ENCODE results near the gene SMIM9. TPM values are rescaled to one million over a fixed set of nuclear protein-coding genes. Genes with fewer than 3 reads are reported as not detected.

SMIM9 gene
- total and polyA plus RNA-seq, 9 of the 15 experiments (the other 6 are each of a cell fraction or from before 2014, with no cell fraction given) = 0.08 TPM; not detected in 8

GRCh38 chrX:154784149-154784995, 50.1 kb downstream of the SMIM9 start (continued):
- no peak for TF ChIP-seq ZNF318 (IDR thresholded peaks at IDR 0.05; ENCODE audit: borderline replicate concordance in 1 of 2, low read depth in 1 of 2)
- TF ChIP-seq GABPB1 (CRISPR knock-in tag; IDR thresholded peaks at IDR 0.05) = 0 out of 2 replicates have a peak, but pooled peaks have one; percentile 35
- no peak for TF ChIP-seq RBM34 (IDR thresholded peaks at IDR 0.05; ENCODE audit: borderline replicate concordance, insufficient read depth, low read length)
- no peak for TF ChIP-seq DLX4 (CRISPR knock-in tag; IDR thresholded peaks at IDR 0.05)
- TF ChIP-seq NKRF (IDR thresholded peaks at IDR 0.05; ENCODE audit: borderline replicate concordance) = no peak
- no peak for TF ChIP-seq ZNF224 (CRISPR knock-in tag; IDR thresholded peaks at IDR 0.05)
- TF ChIP-seq MIER1 (IDR thresholded peaks at IDR 0.05; ENCODE audit: low read depth) = no peak
- TF ChIP-seq, protein P1, sequence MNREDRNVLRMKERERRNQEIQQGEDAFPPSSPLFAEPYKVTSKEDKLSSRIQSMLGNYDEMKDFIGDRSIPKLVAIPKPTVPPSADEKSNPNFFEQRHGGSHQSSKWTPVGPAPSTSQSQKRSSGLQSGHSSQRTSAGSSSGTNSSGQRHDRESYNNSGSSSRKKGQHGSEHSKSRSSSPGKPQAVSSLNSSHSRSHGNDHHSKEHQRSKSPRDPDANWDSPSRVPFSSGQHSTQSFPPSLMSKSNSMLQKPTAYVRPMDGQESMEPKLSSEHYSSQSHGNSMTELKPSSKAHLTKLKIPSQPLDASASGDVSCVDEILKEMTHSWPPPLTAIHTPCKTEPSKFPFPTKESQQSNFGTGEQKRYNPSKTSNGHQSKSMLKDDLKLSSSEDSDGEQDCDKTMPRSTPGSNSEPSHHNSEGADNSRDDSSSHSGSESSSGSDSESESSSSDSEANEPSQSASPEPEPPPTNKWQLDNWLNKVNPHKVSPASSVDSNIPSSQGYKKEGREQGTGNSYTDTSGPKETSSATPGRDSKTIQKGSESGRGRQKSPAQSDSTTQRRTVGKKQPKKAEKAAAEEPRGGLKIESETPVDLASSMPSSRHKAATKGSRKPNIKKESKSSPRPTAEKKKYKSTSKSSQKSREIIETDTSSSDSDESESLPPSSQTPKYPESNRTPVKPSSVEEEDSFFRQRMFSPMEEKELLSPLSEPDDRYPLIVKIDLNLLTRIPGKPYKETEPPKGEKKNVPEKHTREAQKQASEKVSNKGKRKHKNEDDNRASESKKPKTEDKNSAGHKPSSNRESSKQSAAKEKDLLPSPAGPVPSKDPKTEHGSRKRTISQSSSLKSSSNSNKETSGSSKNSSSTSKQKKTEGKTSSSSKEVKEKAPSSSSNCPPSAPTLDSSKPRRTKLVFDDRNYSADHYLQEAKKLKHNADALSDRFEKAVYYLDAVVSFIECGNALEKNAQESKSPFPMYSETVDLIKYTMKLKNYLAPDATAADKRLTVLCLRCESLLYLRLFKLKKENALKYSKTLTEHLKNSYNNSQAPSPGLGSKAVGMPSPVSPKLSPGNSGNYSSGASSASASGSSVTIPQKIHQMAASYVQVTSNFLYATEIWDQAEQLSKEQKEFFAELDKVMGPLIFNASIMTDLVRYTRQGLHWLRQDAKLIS (CRISPR knock-in tag; IDR thresholded peaks at IDR 0.05) = no peak
- TF ChIP-seq NRF1 (conservative IDR thresholded peaks at IDR 0.05 in 1 of 2, IDR thresholded peaks at IDR 0.05 in 1 of 2) = no peak

Measured in K562 (cell line).